ENCODE measurements around the gene PROX1.

PROX1 gene

DNA sequence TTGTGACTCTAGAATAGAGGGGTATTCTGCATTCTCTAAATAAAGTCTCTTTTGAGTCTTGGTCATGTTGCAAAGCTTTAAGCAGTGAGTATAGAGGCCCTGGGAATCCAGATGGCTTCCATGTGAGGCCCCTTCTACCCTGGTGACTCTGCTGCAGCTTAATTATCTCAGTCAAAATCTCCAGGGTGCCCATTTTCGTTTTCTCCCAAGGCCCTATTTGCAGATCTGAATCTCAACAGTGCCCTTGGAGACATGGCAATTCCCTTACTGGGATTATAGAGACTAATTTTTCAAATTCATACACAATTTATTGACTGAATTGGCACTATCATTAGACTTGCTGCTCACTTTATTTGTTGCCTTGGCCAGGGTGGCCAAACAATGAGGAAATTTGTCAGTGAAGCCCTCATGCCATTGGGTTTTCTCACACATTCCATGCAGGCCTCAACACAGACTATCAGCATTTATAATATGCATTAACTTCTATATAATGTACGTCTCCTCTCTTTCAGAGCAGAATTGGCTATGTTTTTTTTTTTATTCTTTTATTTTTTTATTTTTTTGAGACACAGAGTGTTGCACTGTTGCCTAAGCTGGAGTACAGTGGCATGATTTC is 35.1 kb downstream of the PROX1 start:
- no peak for DNase-seq (ENCODE audit: low read depth)

DNA sequence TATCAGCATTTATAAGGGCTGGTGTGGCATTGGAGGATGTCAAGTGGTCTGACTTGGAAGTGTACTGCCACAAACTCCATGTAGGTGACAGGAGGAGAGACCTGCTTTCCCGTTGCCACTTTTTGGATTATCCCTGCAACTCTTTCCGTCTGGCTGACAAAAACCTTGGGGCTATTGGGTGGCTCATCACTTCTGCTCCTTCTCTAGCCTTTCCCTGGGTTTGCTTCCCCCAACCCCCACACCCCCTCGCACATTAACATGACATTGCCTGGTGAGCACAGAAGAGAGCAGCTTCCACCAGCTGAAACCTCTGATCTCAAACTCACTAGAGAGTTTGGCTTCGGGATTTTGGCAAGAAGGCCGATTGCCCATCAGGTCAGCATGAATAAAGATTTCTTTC is 39.2 kb downstream of the PROX1 start:
- no peak for DNase-seq (ENCODE audit: low read depth)

DNA sequence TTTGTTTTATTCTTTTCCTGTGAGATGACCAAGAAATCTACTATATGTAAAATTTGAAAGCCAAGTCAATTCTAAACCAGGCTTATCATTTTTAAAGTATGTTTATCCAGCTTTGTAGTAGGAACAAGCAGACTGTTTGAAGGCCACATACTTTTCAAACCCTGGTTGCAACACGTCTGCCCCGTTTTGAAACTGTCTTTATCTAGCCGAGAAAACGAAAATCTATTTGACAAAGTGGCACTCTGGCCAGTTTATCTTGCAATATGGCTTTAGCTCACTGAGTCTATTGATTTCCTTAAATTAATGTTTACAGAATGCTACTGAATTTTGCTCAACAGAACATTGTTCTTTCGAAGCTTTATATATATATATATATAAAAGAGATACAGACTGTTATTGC is 39.7 kb downstream of the PROX1 start:
- no peak for DNase-seq (ENCODE audit: low read depth)

DNA sequence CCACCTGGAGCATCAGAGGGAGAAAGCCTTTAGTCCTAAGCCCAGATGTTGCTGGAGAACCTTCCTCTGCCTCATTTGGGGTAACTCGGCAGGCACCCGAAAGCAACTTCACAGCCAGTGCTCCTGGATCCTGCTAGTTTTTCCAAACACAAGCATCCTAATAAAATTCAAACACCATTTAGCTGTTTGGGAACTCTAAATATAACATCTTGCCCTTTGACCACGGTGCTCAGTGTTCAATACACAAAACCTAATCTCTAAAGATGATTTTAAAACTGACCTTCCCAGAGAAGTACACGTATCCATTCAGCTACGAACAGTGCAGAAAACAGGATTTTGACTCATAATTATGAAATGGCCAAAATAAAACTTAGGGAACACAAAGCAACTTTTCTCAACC is 40.3 kb downstream of the PROX1 start:
- DNase-seq (ENCODE audit: low read depth), result no peak

DNA sequence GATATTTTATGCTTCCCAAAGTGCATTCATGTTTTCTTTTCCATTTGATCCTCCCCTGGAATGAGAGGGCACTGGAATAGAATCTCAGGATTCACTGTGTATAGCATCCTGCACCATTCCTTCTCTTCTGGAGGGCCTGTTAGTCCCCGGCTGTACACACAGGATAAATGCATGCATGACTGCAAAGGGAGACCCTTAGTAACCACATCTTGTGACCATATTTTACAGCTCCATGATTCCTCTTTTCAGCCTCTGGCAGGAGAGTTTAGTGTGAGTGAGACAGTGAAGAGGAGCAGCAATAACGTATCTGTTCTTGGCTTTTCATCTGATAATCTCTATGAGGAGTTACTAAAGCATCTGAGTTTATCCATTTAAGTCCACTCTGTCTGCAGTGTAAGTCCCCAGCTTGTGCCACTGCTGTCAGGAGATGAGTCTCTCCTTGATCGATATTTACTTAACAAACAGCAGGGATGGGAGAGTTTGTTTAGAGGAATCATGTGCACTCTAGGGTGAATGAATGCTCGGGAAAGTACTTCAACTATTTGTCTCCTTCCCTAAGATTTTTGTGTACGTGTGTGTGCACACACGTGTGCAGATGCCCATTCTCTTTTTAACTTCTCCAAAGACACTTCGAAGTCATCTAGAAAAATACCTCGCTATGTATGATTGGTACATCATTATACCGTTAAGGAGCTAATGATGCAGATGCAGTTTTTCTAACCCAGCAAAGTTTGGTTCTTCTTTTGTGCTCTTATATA is 41.1 kb downstream of the PROX1 start:
- no peak for DNase-seq (ENCODE audit: low read depth)

DNA sequence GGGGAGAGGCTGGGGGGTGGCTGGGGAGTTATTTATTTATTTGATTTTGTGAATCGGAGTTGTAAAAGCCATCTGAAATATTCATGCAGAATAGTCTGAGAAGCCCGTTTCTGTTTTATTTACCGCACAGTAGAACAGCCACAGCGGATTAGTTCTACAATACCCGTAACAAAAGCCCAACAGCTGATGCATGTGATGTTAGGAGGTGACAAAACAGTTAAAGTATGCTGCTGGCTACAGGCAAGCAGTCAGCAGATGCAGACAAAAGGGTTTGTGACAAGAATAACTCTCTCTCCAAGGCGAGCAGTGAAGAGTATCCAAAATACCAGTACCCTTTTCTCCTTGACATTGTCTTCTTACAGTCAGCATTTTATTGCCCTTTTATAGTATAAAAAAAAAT is 42.0 kb downstream of the PROX1 start:
- DNase-seq (ENCODE audit: low read depth), result no peak

DNA sequence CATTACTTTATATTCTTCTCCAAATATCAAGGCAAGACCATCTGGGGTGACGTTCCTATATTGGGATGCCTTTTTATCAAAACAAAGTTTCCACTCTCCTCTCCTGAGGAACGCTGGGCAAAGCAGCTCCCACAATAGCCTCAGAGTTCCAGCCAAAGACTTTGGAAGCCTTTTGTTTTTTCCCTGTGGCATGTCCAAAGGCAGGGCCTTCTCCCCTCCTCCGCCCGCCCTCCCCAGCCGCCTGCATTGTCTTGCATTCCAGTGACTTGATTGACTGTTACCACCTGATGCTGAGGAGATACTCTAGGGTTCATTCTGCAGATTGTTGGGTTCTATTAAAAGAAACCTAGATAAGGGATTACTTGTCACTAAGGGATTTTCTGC is 43.5 kb downstream of the PROX1 start:
- DNase-seq (ENCODE audit: low read depth), result no peak

DNA sequence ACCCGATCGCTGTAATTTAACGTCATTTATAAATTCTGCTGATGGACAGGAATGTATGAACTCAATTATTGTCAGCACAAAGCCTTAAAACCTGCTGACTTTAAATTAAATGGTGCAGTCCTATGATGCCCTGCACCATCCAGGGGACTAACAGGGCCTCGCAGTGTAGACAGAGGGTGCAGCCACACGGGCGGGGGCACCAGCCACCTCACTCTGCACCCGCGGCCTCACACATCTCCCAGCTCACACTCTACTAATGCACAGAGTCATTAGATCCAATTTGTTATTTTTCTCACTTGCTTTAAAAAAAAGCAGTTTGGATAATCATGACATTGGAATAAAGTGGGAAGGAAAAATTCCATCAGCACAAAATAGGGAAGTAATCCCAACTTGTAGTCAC is 49.7 kb downstream of the PROX1 start:
- no peak for DNase-seq (ENCODE audit: low read depth)

DNA sequence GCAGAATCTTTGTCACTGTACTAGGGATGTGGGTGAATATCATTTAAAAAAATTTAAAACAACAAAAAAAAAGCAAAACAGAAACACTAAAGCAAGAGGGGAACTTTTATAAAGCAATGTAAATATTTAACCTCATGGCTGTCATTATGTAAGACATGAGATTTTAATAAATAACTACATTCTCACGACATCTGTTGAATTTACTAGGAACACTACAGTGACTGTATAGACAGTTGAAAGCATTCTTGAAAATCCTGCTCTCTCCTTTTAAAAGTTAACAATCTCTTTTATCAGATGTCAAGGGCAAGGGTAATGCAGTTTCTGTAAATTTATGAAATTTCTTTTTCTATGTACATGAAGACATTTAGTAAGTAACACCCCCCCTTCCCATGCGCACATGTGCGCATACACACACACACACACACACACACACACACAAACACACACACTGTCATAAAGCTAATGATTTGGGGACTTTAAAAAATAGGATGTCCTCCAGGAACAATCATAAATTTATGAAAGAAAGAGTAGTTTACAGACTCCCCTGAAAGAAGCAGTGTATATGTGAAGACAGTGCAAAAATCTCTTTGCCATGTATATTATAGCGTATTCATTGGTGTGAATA is 51.7 kb downstream of the PROX1 start:
- no peak for DNase-seq (ENCODE audit: low read depth)

DNA sequence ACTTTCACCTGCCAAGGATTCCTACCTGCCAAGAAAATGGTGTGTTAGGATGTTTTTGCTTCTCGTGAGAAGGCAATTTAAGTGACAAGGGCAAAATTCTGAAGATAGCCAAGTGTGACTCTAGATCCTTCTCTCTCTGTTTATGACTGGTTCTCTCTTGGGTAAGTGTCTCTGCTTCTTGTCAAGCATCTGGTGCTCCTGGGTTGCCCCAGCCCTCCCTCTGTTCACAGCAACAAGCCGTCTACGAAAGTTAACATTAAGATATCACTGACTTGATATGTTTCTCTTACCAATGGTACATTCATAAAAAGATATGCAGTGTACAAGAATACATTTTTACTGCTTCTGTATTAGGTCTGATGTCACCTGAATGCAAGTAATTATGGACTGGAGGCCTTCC is 55.4 kb downstream of the PROX1 start:
- no peak for DNase-seq (ENCODE audit: low read depth)

DNA sequence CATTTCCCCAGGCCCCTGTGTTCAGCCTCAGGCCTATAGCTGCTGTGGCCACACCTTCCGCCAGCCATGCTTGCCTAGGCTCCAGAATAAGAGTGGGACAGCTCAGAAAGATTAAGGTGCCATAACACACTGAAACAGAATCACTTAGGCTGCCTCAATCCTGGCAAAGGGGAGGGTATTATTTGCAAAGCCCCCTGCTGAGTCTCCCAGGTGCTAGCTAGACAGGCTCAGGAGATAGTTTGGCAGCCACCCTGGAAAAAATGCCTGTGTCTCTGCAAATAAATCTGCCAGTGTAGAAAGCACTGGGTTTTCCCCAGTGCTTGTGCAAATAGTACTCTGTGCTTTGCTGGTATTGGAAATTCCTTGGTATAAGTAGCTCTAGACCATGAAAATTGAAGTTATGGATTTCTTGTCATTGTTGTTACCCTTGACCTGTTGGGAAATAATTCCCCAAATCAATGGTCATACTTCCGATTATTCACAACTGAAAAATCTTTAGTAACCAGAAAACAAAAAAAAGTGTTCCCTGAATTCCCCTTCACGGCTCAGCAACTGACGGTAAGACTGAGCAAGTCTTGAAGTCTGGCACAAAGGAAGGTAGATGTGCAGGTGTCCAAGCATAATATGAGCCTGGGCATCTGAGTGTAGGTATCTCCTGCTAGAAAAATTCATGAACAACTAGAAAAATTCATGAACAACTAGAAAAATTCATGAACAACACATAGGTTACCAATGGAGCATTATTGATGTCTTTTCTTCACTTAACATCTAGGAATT is 56.9 kb downstream of the PROX1 start:
- no peak for DNase-seq (ENCODE audit: low read depth)

DNA sequence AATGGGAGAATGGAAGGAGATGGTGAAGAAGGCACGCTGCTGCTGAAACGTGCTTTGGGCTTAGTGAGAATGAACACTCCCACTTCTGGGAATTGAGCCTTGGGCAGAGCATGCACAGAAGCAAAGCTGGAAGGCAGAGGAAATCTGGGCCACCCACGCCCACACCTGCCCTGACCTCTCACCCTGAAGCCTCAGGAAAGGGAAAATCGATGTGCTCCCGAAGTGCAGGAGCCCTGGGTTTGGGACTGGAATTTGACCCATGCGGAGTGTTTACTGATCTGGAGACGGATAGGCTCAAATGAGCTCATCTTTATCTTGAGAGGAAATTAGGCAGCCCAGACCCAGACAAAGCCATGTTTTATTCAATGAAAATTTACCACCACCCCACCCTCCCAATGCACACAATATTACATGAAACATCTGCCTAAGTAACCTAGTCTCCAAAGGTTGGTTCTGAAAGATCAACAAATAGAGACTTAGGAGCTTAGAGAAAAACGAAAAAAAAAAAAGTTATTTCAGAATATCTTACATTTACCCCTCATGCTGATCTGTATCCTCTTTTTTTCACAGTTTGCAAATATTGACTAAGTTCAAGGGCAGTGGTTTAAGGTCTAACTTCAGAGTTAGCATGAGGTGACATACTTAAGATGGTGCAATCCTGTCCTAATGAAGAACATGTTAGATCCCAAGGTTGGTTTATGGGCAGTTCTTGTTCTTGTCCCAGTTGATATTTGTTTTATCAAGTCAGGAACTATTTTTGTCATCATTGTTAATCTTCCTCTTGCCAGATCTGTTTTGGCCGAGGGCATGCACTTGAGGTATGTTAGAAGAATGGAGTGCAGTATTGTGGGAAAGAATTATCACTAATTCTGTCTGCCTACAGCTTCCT is 63.0 kb downstream of the PROX1 start:
- no peak for DNase-seq (ENCODE audit: low read depth)

DNA sequence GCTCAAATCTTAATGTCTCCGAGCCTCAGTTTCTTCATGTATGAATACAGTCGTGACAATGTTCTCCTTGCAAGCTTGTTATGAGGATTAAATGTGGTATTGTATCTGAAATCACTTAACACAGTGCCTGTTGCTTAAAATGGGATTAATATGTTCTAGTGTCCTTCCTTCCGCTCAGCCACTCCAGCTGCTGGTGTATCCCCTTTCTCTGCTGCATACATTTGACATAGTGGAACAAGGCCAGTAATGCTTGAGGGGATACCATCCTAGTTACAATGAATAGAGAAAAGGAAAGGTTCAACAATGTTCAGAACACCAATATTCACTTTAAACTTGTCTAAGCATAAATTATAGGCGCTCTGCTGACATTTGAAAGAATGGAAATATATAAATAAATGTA is 64.0 kb downstream of the PROX1 start:
- DNase-seq (ENCODE audit: low read depth), result no peak

DNA sequence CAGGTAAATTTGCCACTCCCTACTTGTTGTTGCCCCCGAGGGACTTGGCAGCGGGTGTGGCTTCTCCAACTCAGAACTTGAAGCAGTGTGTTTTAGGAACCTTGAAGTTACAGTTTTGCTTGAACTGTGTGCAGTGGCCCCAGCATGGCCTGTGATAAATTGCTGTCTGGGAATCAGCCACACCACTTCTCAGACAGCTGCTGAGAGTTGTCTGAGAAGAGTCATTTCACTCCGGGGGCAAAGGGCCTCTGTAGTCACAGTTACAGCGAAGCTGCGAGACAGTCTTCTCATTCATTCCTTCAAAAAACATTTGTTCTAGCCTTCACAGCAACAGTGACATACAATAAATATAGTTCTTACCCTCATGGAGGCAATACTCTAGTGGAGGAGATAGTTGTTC is 70.3 kb downstream of the PROX1 start:
- DNase-seq (ENCODE audit: low read depth), result no peak

DNA sequence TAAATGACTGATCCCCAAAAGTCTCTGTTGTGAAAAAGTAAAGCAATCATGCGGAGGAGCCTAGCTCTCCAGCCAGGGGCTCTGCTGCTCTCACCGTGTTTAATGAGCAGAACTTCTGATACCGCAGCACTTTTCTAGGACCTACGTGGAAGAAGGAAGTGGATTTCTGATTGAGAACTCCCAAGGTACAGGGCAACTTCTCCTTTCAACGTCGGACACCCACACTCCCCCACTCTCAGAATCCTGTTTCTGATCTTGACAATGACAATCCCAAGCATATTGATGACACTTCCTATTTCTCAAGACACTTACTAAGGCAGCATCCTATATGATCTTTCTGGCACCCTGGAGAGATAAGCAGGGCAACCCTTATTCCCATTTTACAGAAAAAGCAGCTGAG is 78.4 kb downstream of the PROX1 start:
- DNase-seq (ENCODE audit: low read depth), result no peak

DNA sequence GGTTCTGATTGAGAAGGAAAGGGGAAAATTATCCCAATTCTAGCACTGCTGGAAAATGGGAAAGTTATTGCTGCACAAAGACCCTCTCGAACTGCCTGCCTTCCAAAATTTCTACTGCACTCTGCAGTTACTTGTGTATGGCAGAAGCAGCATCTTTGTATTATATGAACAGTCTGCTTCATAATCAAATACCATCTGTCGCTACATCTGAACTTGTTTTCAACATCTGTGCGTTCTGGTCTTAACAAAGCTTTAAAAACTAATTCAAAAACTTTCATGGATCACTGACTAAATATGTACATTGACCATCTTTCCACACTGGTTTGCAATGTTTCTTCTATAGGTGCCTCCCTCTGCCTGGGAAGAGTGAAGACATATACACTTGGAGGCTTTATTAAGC is 79.2 kb downstream of the PROX1 start:
- DNase-seq (ENCODE audit: low read depth), result no peak

DNA sequence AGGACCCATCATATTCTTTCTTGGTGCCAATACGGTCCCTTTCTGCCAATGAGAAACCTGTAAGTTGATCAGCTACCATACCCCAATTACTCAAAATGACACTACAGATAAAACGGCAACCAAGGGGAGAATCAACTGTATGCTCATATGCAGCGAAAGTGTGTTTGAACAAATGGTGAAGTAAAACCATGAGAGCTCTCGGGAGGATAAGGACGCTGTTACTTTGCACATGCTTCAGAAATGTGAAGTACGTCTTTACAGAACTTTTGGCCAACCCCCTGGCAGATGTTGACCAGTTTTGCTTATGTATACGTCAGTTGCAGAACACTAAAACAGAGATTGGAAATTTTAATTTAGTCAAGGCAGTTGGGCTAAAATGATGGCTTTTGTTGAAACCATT is 79.6 kb downstream of the PROX1 start:
- DNase-seq (ENCODE audit: low read depth), result no peak

DNA sequence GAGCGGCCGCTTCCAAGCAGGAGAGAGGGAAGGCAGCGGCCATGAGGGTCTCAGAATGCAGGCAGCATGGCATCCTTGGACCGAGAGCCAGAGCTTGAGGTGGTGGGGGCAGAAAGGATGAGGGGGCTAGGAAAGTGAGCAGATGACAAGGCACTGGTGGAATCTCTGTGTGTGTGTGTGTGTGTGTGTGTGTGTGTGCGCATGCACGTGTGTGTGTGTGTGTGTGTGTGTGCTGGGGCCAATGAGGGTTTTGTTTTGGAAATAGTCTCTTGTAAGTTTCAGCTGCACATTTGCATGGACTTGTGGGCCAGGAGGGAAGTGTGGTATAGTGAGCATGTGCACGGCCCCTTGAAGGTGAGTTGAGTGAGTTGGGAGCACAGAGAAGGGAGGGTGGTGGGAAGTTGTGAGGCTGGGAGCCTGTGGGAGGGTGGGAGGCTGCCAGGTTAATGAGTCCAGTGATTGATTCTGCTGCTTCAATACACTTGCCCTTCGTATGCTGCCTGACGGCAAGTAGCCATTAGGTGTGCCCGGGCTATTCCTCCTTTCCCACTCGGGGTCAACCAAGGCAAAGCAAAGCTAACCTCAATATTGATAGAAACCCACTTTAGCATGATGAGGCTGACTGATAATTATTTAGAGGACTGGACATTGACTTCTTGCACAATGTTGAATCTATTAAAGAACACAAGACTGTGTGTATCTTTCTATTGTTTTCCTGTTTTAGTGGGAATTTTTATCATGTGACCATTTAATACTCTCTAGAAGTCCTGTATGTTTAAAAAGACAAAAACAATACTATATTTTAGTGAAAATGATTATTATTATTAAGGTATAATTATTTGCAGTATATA is 80.3 kb downstream of the PROX1 start:
- no peak for DNase-seq (ENCODE audit: low read depth)

DNA sequence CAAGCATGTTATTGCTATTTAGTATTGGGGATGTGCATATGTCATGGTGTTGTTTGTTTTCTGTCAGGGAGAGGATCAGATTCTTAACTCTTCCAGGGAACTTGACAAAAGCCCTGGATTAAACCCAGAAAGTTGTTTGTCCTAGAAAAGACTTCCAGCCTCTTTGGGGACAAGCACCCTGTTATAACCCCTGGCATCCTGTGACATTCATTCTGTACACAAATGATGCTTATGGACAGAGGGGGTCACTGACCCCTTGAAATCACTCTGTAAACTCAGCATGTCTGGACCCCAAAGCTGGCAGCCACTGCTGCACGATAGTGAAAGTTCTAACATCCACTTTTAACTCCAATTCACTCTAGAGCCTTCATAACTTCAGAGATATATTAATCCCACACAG is 81.2 kb downstream of the PROX1 start:
- DNase-seq (ENCODE audit: low read depth), result no peak

DNA sequence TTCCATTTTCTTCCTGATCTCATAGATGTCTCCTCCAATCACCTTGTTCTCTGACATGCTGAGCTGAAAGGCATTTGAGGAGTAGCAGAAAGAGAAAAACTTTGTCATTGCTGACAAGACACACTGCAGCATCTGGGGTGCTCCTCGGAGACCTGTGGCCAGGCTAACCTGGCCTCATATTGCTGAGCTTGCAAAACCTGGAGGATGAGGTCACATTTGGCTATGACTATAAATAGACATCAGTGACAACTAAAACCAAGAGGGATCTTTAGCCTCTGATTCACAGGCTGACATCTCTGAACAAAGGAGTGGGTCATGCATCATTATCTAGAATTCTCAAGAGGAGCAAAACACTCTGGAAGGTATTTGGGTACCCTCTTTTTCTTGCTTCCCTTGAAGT is 83.7 kb downstream of the PROX1 start:
- no peak for DNase-seq (ENCODE audit: low read depth)
